LNCaP clone FGC (cell line): Measurements from ENCODE around the gene COL8A1.

Source experiments
- DNase-seq: peaks from one replicate; pipeline ENCODE4 v3.0.0-alpha.2; 2011; ENCODE audit warnings: low read depth
- H3K4me3 ChIP-seq: 2 replicates; pipeline ENCODE4 v1.5.1; 2011; ENCODE audit warnings: mild to moderate bottlenecking, low read depth, low read length, control low read depth
- TF ChIP-seq, protein P1 (sequence below): IDR thresholded peaks from 2 replicates; pipeline ENCODE4 v1.5.1; 2012; ENCODE audit warnings: mild to moderate bottlenecking; ENCODE audit not compliant: control insufficient read depth, insufficient read depth; ENCODE audit errors: extremely low read depth

Gene COL8A1

GRCh38 chr3:99760629-99761028 is 122.2 kb downstream of the COL8A1 start:
- DNase-seq: no peak
- TF ChIP-seq, protein P1, sequence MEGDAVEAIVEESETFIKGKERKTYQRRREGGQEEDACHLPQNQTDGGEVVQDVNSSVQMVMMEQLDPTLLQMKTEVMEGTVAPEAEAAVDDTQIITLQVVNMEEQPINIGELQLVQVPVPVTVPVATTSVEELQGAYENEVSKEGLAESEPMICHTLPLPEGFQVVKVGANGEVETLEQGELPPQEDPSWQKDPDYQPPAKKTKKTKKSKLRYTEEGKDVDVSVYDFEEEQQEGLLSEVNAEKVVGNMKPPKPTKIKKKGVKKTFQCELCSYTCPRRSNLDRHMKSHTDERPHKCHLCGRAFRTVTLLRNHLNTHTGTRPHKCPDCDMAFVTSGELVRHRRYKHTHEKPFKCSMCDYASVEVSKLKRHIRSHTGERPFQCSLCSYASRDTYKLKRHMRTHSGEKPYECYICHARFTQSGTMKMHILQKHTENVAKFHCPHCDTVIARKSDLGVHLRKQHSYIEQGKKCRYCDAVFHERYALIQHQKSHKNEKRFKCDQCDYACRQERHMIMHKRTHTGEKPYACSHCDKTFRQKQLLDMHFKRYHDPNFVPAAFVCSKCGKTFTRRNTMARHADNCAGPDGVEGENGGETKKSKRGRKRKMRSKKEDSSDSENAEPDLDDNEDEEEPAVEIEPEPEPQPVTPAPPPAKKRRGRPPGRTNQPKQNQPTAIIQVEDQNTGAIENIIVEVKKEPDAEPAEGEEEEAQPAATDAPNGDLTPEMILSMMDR: no peak
- H3K4me3 ChIP-seq: no peak overlapping the region

DNA sequence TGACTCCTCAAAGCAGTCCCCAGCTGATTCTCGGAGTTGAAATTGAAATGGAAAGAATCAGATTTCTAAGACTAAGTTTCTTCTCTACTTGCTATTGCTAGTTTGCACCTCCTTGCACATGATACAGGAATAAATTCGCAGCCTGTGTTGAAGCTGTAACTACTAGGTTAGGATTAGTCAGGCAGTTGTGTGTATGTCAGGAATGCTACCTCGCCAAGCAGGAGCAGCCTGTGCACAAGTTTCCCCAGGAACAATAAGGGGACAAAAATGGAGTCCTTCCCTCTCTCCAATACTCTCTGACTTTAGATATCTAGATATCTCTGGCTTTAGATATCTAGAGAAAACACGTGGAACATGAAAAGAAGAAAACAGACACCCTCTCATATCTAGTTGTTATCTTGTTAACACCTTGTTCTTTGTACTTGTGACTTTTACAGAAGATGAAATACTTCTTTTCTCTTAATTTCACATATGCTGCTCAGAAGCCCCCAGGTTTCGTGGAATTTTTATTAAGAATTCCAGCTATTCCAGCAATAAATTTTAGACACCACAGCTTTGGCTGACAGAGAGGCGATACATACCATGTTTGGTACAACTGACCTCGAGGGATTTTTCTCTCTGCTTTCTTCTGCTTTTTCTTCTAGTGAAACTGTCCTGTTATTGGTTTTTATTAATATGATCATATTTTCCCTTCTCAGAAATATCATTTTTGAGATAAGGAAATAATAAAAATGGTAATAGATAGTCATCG is 123.2 kb downstream of the COL8A1 start:
- H3K4me3 ChIP-seq: no peak overlapping the region
- TF ChIP-seq, protein P1: no peak
- DNase-seq: no peak

- TF ChIP-seq, protein P1: no peak
- DNase-seq: no peak
- no peak overlapping the region for H3K4me3 ChIP-seq
Measured at GRCh38 chr3:99762901-99763300, 124.5 kb downstream of the COL8A1 start.

DNA sequence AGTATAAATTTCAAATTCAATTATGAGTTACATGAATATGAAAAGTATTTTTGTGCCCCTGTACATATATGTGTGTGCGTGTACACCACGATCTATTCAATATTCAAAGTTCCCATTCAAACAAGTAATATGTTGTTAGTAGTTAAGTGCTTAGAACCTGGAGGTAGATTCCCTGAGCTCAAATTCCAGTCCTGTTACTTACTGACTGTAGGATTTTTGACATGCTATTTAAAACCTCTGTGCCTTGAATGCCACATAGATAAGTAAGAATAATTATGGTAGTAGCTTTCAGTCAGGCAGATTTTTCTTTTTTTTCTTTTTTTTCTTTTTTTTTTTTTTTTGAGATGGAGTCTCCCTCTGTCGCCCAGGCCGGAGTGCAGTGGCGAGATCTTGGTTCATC is 126.0 kb downstream of the COL8A1 start:
- TF ChIP-seq, protein P1: no peak
- DNase-seq: no peak
- no peak overlapping the region for H3K4me3 ChIP-seq

DNA sequence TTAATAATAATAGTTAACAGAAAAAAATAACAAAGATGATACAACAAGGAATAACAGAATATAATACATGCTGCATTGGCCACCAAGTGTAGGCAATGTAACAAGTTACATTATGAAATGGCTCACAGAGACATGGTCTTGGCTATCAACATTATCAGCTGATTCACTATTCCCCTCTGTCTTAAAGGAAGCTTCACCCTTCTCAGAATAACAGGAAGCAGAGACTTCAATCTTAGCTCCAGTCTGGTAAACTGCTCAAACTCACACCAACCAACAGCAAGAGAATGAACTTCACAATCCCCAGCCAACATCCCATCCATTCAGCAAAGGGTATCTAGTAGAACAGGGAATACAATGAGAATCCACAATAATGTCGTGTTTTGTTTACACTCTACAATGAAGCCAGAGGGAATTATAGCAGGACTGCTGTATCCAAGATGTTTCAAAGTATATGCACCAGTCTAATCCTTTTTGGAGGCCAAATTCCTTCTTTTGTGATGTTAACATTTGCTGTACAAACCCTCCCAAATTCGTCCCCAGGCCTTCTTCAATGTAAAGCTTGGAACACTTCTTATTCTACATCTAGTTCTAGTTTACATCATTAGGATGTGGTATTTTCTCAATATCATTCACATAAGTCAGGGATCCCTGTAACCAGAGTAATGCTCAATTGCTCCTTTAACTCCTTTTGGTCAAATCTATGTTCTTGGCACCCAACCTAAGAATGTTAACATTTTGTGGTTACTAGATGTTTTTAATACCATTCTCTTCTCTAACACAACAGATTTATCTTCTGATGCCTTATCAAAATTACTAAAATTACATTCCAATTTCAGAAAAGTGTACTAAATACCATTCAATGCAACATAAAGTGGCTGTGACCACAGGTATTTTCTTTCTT is 126.9 kb downstream of the COL8A1 start:
- TF ChIP-seq, protein P1: no peak
- DNase-seq: no peak
- H3K4me3 ChIP-seq: no peak overlapping the region

DNA sequence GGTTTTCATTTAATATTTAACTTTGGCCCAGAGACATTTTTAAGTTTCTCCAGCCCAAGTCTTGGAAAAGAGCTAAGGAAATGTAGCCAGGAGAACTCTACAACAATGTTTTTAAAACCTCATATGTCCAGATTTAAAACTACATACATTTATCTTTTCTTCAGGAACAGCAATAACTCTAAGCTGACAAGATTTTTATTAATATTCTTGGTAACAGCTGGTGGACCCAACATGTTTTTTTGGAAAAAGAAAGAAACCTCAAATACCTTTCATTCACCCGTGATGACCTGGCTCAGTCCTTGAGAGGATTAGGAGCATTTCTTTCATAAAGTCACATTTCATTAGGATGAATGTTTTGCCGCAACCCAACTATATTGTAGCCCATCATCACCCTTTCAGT is 128.9 kb downstream of the COL8A1 start:
- TF ChIP-seq, protein P1: no peak
- no peak overlapping the region for H3K4me3 ChIP-seq
- no peak for DNase-seq
